Neural cell (in vitro differentiated cells): ENCODE measurements around the gene RPA3. TPM values are rescaled to one million over a fixed set of nuclear protein-coding genes. Genes with fewer than 3 reads are reported as not detected.

Source experiments
- H2AFZ ChIP-seq: fragments of 200-600, 300-800 bp; sonication (generic), shearing (Covaris generic); 2 replicates; pipeline ENCODE4 v1.6.0; 2014; ENCODE audit warnings: low read depth, mild to moderate bottlenecking, antibody characterized with exemption, low read length, moderate library complexity
- H3F3A ChIP-seq: fragments of 200-600 bp; shearing (Covaris generic); 2 replicates; pipeline ENCODE4 v1.6.1; 2016; ENCODE audit warnings: mild to moderate bottlenecking, moderate library complexity, mixed read lengths, antibody characterized with exemption, low read length; ENCODE audit not compliant: insufficient read depth, poor library complexity, severe bottlenecking
- H3K27ac ChIP-seq: fragments of 200-600, 300-800 bp; sonication (generic), shearing (Covaris generic); 2 replicates; pipeline ENCODE4 v1.5.1; 2014; ENCODE audit warnings: mild to moderate bottlenecking, low read length, moderate library complexity
- H3K27me3 ChIP-seq: fragments of 300-800, 200-600 bp; sonication (generic), shearing (Covaris generic); 2 replicates; pipeline ENCODE4 v1.6.0; 2014; ENCODE audit warnings: mild to moderate bottlenecking, low read depth, low read length, moderate library complexity; ENCODE audit not compliant: insufficient read depth
- H3K36me3 ChIP-seq: fragments of 300-800, 200-600 bp; sonication (generic), shearing (Covaris generic); 2 replicates; pipeline ENCODE4 v1.5.1; 2014; ENCODE audit warnings: mild to moderate bottlenecking, antibody characterized with exemption, low read length, moderate library complexity; ENCODE audit not compliant: insufficient read depth
- H3K4me2 ChIP-seq: fragments of 300-800, 200-600 bp; sonication (generic), shearing (Covaris generic); 2 replicates; pipeline ENCODE4 v1.6.0; 2014; ENCODE audit warnings: mild to moderate bottlenecking, low read length
- H3K4me3 ChIP-seq: fragments of 300-800, 200-600 bp; sonication (generic), shearing (Covaris generic); 2 replicates; pipeline ENCODE4 v1.5.1; 2014; ENCODE audit warnings: mild to moderate bottlenecking, low read length, moderate library complexity
- H3K79me2 ChIP-seq: fragments of 200-600 bp; shearing (Covaris generic); replicated peaks from 2 replicates; pipeline ENCODE4 v1.6.0; 2014; ENCODE audit warnings: mild to moderate bottlenecking, low read length, moderate library complexity; ENCODE audit not compliant: insufficient read depth
- H3K9ac ChIP-seq: fragments of 300-800, 200-600 bp; sonication (generic), shearing (Covaris generic); 2 replicates; pipeline ENCODE4 v1.6.1; 2016; ENCODE audit warnings: mild to moderate bottlenecking, low read length, mixed read lengths
- H3K9me2 ChIP-seq: fragments of 200-600 bp; shearing (Covaris generic); 2 replicates; pipeline ENCODE4 v1.6.1; 2016; ENCODE audit warnings: mild to moderate bottlenecking, low read length, mixed read lengths; ENCODE audit not compliant: insufficient read depth
- H3K9me3 ChIP-seq: fragments of 200-600, 300-800 bp; sonication (generic), shearing (Covaris generic); 2 replicates; pipeline ENCODE4 v1.6.1; 2016; ENCODE audit warnings: mild to moderate bottlenecking, mixed run types, low read length, moderate library complexity, mixed read lengths
- H4K20me1 ChIP-seq: fragments of 200-600 bp; shearing (Covaris generic); 2 replicates; pipeline ENCODE4 v1.6.1; 2016; ENCODE audit warnings: mild to moderate bottlenecking, mixed run types; ENCODE audit not compliant: insufficient read depth
- CTCF ChIP-seq: fragments of 450-650 bp; IDR thresholded peaks from 2 replicates; pipeline ENCODE4 v1.5.1; 2014; ENCODE audit warnings: antibody characterized with exemption, mild to moderate bottlenecking, moderate library complexity; ENCODE audit not compliant: poor library complexity, severe bottlenecking
- EP300 ChIP-seq: fragments of 450-650 bp; conservative IDR thresholded peaks from 2 replicates; pipeline ENCODE4 v1.6.1; 2014; ENCODE audit warnings: antibody characterized with exemption, mild to moderate bottlenecking, moderate library complexity; ENCODE audit not compliant: poor library complexity, severe bottlenecking
- EZH2 ChIP-seq: fragments of 200-600, 300-800 bp; shearing (Covaris generic), sonication (generic); IDR thresholded peaks from 2 replicates; pipeline ENCODE4 v1.6.1; 2014; ENCODE audit warnings: antibody characterized with exemption, low read length, borderline replicate concordance, mild to moderate bottlenecking; ENCODE audit not compliant: insufficient read depth, poor library complexity, severe bottlenecking
- MXI1 ChIP-seq: fragments of 450-650 bp; conservative IDR thresholded peaks from 2 replicates; pipeline ENCODE4 v1.6.1; 2014; ENCODE audit warnings: antibody characterized with exemption, mild to moderate bottlenecking; ENCODE audit not compliant: poor library complexity, severe bottlenecking
- POLR2AphosphoS5 ChIP-seq: IDR thresholded peaks from 2 replicates; pipeline ENCODE4 v1.6.1; 2012
- RAD21 ChIP-seq: fragments of 450-650 bp; conservative IDR thresholded peaks from 2 replicates; pipeline ENCODE4 v1.6.1; 2014; ENCODE audit warnings: antibody characterized with exemption, mild to moderate bottlenecking, moderate library complexity
- SMC3 ChIP-seq: fragments of 450-650 bp; conservative IDR thresholded peaks from 2 replicates; pipeline ENCODE4 v1.6.1; 2014; ENCODE audit warnings: antibody characterized with exemption, mild to moderate bottlenecking, moderate library complexity; ENCODE audit not compliant: poor library complexity
- TAF1 ChIP-seq: IDR thresholded peaks from 2 replicates; pipeline ENCODE4 v1.6.1; 2012; ENCODE audit warnings: low read depth
- polyA minus RNA-seq: library from RNA; depleted of rRNA, polyadenylated mRNA; stranded (reverse); fragments of >200 nt; gene quantifications from 2 replicates; pipeline ENCODE4 v1.2.3, GENCODE V29; 2014
- polyA plus RNA-seq: library from polyadenylated mRNA; depleted of rRNA; stranded (reverse); fragments of >200 nt; gene quantifications from 2 replicates; pipeline ENCODE4 v1.2.3, GENCODE V29; 2014
- TF ChIP-seq, protein P1 (sequence below): IDR thresholded peaks from 2 replicates; pipeline ENCODE4 v1.6.1; 2012; ENCODE audit warnings: borderline replicate concordance

The RPA3 gene
- 44.6 and 50.1 TPM in 2 replicates for polyA plus RNA-seq
- polyA minus RNA-seq: 21.9 and 23.9 TPM in 2 replicates

- H3K9me3 ChIP-seq: no peaks in the 10 kb centered on the region
- no peaks in the 10 kb centered on the region for H3K9me2 ChIP-seq
- TF ChIP-seq SMC3 (no peak), EP300 (no peak), MXI1 (no peak), TAF1 (no peak), POLR2AphosphoS5 (no peak), CTCF (no peak), RAD21 (no peak), EZH2 (no peak)
- TF ChIP-seq, protein P1, sequence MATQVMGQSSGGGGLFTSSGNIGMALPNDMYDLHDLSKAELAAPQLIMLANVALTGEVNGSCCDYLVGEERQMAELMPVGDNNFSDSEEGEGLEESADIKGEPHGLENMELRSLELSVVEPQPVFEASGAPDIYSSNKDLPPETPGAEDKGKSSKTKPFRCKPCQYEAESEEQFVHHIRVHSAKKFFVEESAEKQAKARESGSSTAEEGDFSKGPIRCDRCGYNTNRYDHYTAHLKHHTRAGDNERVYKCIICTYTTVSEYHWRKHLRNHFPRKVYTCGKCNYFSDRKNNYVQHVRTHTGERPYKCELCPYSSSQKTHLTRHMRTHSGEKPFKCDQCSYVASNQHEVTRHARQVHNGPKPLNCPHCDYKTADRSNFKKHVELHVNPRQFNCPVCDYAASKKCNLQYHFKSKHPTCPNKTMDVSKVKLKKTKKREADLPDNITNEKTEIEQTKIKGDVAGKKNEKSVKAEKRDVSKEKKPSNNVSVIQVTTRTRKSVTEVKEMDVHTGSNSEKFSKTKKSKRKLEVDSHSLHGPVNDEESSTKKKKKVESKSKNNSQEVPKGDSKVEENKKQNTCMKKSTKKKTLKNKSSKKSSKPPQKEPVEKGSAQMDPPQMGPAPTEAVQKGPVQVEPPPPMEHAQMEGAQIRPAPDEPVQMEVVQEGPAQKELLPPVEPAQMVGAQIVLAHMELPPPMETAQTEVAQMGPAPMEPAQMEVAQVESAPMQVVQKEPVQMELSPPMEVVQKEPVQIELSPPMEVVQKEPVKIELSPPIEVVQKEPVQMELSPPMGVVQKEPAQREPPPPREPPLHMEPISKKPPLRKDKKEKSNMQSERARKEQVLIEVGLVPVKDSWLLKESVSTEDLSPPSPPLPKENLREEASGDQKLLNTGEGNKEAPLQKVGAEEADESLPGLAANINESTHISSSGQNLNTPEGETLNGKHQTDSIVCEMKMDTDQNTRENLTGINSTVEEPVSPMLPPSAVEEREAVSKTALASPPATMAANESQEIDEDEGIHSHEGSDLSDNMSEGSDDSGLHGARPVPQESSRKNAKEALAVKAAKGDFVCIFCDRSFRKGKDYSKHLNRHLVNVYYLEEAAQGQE: no peak
- no peaks in the 10 kb centered on the region for H3K79me2 ChIP-seq
- H3K27me3 ChIP-seq: no peaks in the 10 kb centered on the region
- H3K9ac ChIP-seq: no peak within 1 kb of the TSS
- no peaks in the 10 kb centered on the region for H3F3A ChIP-seq
- peak within 1 kb of the TSS; percentile 11 for H3K27ac ChIP-seq
- H4K20me1 ChIP-seq: no peaks in the 10 kb centered on the region
- H3K4me3 ChIP-seq: no peak within 1 kb of the TSS
- no peaks in the 10 kb centered on the region for H3K36me3 ChIP-seq
- H3K4me2 ChIP-seq: no peak within 1 kb of the TSS
- no peak within 1 kb of the TSS for H2AFZ ChIP-seq
Measured at GRCh38 chr7:7718492-7718891, at the start of gene RPA3. TSS of gene RPA3 (minus strand) at chr7:7718607. CDS start at chr7:7640418, 78,189 bp downstream.

GRCh38 chr7:7766671-7767070, 48.3 kb upstream of the RPA3 start:
- no peak for TF ChIP-seq TAF1
- no peaks in the 10 kb centered on the region for H3F3A ChIP-seq
- H3K79me2 ChIP-seq: no peaks in the 10 kb centered on the region
- H3K9me2 ChIP-seq: no peaks in the 10 kb centered on the region
- H3K9me3 ChIP-seq: no peaks in the 10 kb centered on the region
- H3K27ac ChIP-seq: no peak overlapping the region
- no peaks in the 10 kb centered on the region for H3K36me3 ChIP-seq
- H3K9ac ChIP-seq: no peak overlapping the region
- H3K27me3 ChIP-seq: no peaks in the 10 kb centered on the region
- H4K20me1 ChIP-seq: no peaks in the 10 kb centered on the region
- H2AFZ ChIP-seq: no peak overlapping the region
- no peak overlapping the region for H3K4me2 ChIP-seq
- H3K4me3 ChIP-seq: no peak overlapping the region

DNA sequence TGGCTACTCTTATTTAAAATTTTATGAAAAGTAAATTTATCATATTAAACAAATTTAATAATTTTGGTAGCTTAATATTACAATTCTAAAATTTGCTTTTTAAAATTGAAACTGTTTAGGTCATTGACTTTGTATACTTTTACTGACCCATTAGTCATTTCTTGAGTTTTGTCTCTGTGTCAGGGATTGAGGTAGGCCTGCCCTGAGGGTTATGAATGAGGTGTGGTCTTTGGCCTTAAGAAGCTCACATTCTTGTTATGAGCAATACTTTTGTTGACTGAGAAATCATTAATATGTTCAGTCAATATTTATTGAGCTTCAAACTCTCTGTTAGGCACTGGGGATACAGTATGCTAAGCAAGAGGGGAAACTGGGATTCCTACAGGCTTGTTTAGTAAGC, 47.0 kb upstream of the RPA3 start:
- TF ChIP-seq CTCF: no peak
- no peaks in the 10 kb centered on the region for H3K79me2 ChIP-seq

More for the DNA sequence above, 47.0 kb upstream of the RPA3 start:
- H3K36me3 ChIP-seq: no peaks in the 10 kb centered on the region
- no peak overlapping the region for H3K9ac ChIP-seq
- no peak overlapping the region for H3K27ac ChIP-seq
- no peaks in the 10 kb centered on the region for H4K20me1 ChIP-seq
- no peak overlapping the region for H3K4me2 ChIP-seq
- no peaks in the 10 kb centered on the region for H3K27me3 ChIP-seq
- H3K9me2 ChIP-seq: no peaks in the 10 kb centered on the region
- no peaks in the 10 kb centered on the region for H3K9me3 ChIP-seq
- no peak overlapping the region for H3K4me3 ChIP-seq
- no peaks in the 10 kb centered on the region for H3F3A ChIP-seq
- no peak overlapping the region for H2AFZ ChIP-seq
